Upper lobe of right lung (tissue), 1 donor: Measurements from ENCODE around the gene SMAD6. TPM values are rescaled to one million over a fixed set of nuclear protein-coding genes. Genes with fewer than 3 reads are reported as not detected.

ENCODE experiments used
- ATAC-seq: fragments of 200-7000 bp; cut with Tn5 transposase; one replicate; pipeline ENCODE4 v1.9.1; 2020; ENCODE audit warnings: mild to moderate bottlenecking, moderate library complexity
- DNase-seq: peaks from one replicate; pipeline ENCODE4 v3.0.0-alpha.2; 2020
- H3K27ac ChIP-seq: fragments of 200-600 bp; one replicate; pipeline ENCODE4 v1.8.0; 2022
- H3K27me3 ChIP-seq: fragments of 200-600 bp; one replicate; pipeline ENCODE4 v1.8.0; 2022; ENCODE audit warnings: mild to moderate bottlenecking
- H3K36me3 ChIP-seq: fragments of 200-600 bp; one replicate; pipeline ENCODE4 v1.8.0; 2022
- H3K4me1 ChIP-seq: fragments of 200-600 bp; one replicate; pipeline ENCODE4 v1.8.0; 2022
- H3K4me3 ChIP-seq: fragments of 200-600 bp; one replicate; pipeline ENCODE4 v1.8.0; 2022; ENCODE audit warnings: mild to moderate bottlenecking
- H3K9me3 ChIP-seq: fragments of 200-600 bp; one replicate; pipeline ENCODE4 v1.8.0; 2022
- intact Hi-C: fragments of 100-400 bp; cut with DNase I; formaldehyde crosslinking; loops from one replicate; pipeline ENCODE4 v1.11.0; 2022
- total RNA-seq: library from RNA; stranded (reverse); fragmentation: NEBNext Ultra II Directional; extraction: Animal tissue kit (Norgen Biotek cat#: 25700); gene quantifications from one replicate; pipeline ENCODE4 v1.2.1, GENCODE V29; 2021
- TF ChIP-seq, protein P1 (sequence below): fragments of 200-600 bp; IDR thresholded peaks from one replicate; pipeline ENCODE4 v1.8.0; 2022; ENCODE audit warnings: antibody characterized with exemption
- donor health status: DM: no; HTN: yes; CAD: no; lungs with severe emphysema.

The SMAD6 gene
- total RNA-seq, 1 donor from 2014 or later: 167 TPM

DNA sequence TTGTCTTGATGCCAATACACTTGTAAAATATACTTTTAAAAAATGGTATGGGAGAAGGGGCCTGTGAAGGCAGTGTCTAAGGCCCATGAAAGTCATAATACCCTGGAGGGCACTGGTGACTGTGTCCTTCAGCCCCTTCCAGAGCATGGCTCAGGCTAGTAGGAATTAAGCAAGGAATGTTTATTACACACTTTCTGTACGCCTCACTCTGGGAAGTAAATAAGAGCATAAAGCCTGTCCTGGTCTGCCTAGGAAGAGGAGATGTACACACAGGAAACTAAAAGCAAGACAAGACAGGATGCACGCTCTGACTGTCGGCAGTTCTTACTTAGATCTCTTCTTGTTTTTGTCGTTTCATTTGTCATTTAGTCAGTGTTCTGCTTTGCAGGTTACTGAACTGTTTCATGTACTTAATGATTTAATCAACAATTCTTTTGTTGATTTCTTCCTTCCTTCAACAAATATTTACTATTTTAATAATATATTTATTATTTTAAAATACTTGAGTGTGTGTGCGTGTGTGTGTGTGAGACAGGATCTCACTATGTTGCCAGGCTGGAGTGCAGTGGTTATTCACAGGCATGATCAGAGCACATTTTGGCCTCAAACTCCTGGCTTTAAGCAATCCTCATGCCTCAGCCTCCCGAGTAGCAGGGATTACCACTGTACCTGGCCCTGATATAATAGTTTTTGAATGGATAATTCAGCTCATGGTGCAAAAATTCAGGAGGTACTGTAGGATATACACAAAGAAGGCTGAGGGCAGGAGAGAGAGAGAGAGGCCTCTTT lies 9.0 kb upstream of the SMAD6 start:
- TF ChIP-seq, protein P1, sequence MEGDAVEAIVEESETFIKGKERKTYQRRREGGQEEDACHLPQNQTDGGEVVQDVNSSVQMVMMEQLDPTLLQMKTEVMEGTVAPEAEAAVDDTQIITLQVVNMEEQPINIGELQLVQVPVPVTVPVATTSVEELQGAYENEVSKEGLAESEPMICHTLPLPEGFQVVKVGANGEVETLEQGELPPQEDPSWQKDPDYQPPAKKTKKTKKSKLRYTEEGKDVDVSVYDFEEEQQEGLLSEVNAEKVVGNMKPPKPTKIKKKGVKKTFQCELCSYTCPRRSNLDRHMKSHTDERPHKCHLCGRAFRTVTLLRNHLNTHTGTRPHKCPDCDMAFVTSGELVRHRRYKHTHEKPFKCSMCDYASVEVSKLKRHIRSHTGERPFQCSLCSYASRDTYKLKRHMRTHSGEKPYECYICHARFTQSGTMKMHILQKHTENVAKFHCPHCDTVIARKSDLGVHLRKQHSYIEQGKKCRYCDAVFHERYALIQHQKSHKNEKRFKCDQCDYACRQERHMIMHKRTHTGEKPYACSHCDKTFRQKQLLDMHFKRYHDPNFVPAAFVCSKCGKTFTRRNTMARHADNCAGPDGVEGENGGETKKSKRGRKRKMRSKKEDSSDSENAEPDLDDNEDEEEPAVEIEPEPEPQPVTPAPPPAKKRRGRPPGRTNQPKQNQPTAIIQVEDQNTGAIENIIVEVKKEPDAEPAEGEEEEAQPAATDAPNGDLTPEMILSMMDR: no peak
- DNase-seq (no peak), ATAC-seq (peak; percentile 51)
- Histone ChIP-seq H3K36me3 (no peaks in the 10 kb centered on the region), H3K4me1 (peaks cover 2% of the 10 kb centered on the region), H3K4me3 (no peak overlapping the region), H3K27me3 (no peaks in the 10 kb centered on the region), H3K9me3 (no peaks in the 10 kb centered on the region), H3K27ac (no peak overlapping the region)
- intact Hi-C loops: no loop called here

DNA sequence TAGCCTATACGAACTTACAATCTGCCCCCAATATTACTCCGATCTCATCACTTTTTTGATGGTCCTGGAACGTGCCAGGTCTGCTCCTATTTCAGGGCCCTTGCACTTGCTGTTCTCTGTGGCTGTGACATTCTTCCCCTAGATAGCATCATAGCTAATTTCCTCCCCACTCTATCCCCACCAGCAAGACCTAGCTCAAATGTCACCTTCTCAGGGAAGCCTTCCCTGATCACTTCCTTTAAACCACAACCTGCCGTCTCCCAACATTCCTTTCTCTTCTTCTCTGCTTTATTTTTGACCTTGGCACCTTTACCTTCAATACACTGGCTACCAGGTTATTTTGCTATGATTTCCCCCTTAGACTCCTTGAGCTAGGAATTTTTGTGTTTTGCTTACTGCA lies 5.3 kb upstream of the SMAD6 start:
- H3K27me3 ChIP-seq: no peaks in the 10 kb centered on the region
- H3K36me3 ChIP-seq: no peaks in the 10 kb centered on the region
- no peak overlapping the region for H3K4me3 ChIP-seq
- intact Hi-C loops: no loop called here
- DNase-seq: no peak
- TF ChIP-seq, protein P1: no peak
- no peaks in the 10 kb centered on the region for H3K9me3 ChIP-seq
- no peak overlapping the region for H3K27ac ChIP-seq
- no peak for ATAC-seq
- peaks cover 11% of the 10 kb centered on the region for H3K4me1 ChIP-seq

DNA sequence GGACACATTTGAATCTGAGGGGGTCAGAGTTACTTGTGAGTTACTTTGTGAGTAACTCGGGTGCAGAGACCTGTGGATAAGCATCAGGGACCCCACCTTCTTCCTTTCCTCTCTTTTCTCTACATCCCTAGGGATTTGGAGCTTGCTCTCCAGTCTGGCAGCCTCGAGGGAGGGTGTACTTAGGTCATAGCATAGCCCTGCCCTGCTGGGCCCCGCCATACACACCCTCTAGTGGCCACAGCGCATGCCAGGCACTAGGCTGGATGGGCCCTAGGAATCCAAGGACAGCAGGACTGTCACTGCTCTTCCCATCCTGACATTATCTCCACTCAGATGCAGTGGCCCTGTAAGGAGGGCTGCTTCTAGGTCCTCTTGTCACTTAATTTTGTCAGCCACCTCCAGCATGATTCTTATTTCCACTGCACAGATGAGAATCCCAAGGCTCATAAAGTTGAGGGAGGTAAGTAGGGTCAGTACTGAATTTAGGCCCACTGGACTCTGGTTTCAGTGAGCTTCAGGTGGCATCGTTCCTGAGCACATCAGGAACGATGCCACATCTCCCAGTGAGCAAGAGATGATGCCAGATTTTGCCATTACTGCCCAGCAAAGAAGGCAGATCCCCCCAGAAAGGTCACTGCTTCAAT lies 3.6 kb upstream of the SMAD6 start:
- intact Hi-C loops: no loop called here
- Histone ChIP-seq H3K9me3 (no peaks in the 10 kb centered on the region), H3K27ac (no peak overlapping the region), H3K4me3 (no peak overlapping the region), H3K4me1 (peaks cover 15% of the 10 kb centered on the region), H3K27me3 (no peaks in the 10 kb centered on the region), H3K36me3 (no peaks in the 10 kb centered on the region)
- TF ChIP-seq, protein P1: peak; percentile 80
- peak; percentile 45 for ATAC-seq
- peak; percentile 84 for DNase-seq

DNA sequence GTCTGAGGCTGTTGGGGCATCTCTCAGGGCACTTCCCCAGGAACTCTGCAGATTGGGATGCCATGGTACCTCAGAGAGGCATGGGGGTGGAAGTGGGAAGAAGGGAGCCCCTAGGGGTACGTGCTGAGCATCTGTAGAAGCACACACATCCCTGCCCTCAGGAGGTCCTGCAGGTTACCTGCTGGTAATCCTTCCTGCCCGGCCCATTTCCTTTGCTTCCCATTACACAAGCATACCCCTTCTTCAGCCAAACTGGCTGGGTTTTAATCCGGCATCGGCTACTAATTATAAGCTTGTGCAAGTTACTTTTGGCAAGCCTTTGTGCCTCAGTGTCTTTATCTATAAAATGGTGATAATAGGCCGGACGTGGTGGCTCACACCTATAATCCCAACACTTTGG lies 3.1 kb upstream of the SMAD6 start:
- no peak for DNase-seq
- Histone ChIP-seq H3K4me3 (no peak overlapping the region), H3K9me3 (no peaks in the 10 kb centered on the region), H3K36me3 (no peaks in the 10 kb centered on the region), H3K27me3 (no peaks in the 10 kb centered on the region), H3K27ac (no peak overlapping the region), H3K4me1 (peaks cover 15% of the 10 kb centered on the region)
- no peak for ATAC-seq
- intact Hi-C loops: no loop called here
- TF ChIP-seq, protein P1: no peak

DNA sequence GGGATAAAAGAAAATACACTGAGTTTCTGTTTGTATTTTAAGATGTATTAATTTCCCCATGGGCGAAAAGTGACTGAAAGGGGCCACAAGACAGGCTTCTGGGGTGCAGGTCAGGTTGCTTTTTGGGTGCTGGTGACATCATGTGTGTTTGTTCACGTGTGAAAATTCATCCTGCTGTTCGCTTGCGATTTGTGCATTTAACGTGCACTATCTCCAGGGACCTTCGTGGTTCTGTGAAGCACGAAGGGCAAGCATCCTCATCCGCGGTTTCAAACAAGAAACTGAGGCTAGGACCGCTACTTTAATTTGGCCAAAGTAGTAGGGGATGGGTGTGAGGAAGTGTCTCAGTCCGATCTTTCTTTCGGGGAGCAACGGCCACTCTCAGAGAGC lies 1.6 kb upstream of the SMAD6 start:
- peak overlapping the region; percentile 60 for H3K4me3 ChIP-seq
- intact Hi-C loops: loop anchor here (10.0 kb wide), 1 partner anchor 86 kb away; no protein-coding TSS in a partner anchor
- ATAC-seq: no peak
- peaks cover 26% of the 10 kb centered on the region for H3K4me1 ChIP-seq
- H3K27ac ChIP-seq: peak overlapping the region; percentile 37
- no peaks in the 10 kb centered on the region for H3K36me3 ChIP-seq
- TF ChIP-seq, protein P1: no peak
- DNase-seq: no peak
- no peaks in the 10 kb centered on the region for H3K9me3 ChIP-seq
- H3K27me3 ChIP-seq: no peaks in the 10 kb centered on the region
